ENCODE results near the gene PYGB.

The PYGB gene

GRCh38 chr20:25273541-25274358 lies 25.9 kb downstream of the PYGB start:
- no peak overlapping the region for H3K4me3 ChIP-seq (ENCODE audit: low read depth, low read length)
- no peak for DNase-seq (ENCODE audit: low read depth)
- TF ChIP-seq POLR2A (IDR thresholded peaks at IDR 0.05; ENCODE audit: extremely low read depth, insufficient read length) (no peak), CTCF (IDR thresholded peaks at IDR 0.05; ENCODE audit: low read depth, low read length) (no peak), MAX (IDR thresholded peaks at IDR 0.05; ENCODE audit: low read depth, low read length) (no peak), MYC (IDR thresholded peaks at IDR 0.05; ENCODE audit: low read depth, low read length) (no peak)

- TF ChIP-seq CTCF (IDR thresholded peaks at IDR 0.05; ENCODE audit: low read depth, low read length) (no peak), MAX (IDR thresholded peaks at IDR 0.05; ENCODE audit: low read depth, low read length) (no peak), MYC (IDR thresholded peaks at IDR 0.05; ENCODE audit: low read depth, low read length) (no peak), POLR2A (IDR thresholded peaks at IDR 0.05; ENCODE audit: extremely low read depth, insufficient read length) (no peak)
- DNase-seq (ENCODE audit: low read depth): no peak
Observed at GRCh38 chr20:25274481-25274880, 26.6 kb downstream of the PYGB start.

GRCh38 chr20:25274891-25275812 lies 27.3 kb downstream of the PYGB start:
- DNase-seq (ENCODE audit: low read depth): no peak
- no peak overlapping the region for H3K4me3 ChIP-seq (ENCODE audit: low read depth, low read length)
- TF ChIP-seq MAX (IDR thresholded peaks at IDR 0.05; ENCODE audit: low read depth, low read length) (no peak), CTCF (IDR thresholded peaks at IDR 0.05; ENCODE audit: low read depth, low read length) (no peak), POLR2A (IDR thresholded peaks at IDR 0.05; ENCODE audit: extremely low read depth, insufficient read length) (no peak), MYC (IDR thresholded peaks at IDR 0.05; ENCODE audit: low read depth, low read length) (no peak)

More at GRCh38 chr20:25274481-25274880, 26.6 kb downstream of the PYGB start:
- no peak overlapping the region for H3K4me3 ChIP-seq (ENCODE audit: low read depth, low read length)

GRCh38 chr20:25275813-25276532 lies 28.1 kb downstream of the PYGB start:
- H3K4me3 ChIP-seq (ENCODE audit: low read depth, low read length): no peak overlapping the region
- DNase-seq (ENCODE audit: low read depth): no peak
- TF ChIP-seq MAX (IDR thresholded peaks at IDR 0.05; ENCODE audit: low read depth, low read length): no peak
- TF ChIP-seq MYC (IDR thresholded peaks at IDR 0.05; ENCODE audit: low read depth, low read length): no peak
- TF ChIP-seq POLR2A (IDR thresholded peaks at IDR 0.05; ENCODE audit: extremely low read depth, insufficient read length): no peak
- TF ChIP-seq CTCF (IDR thresholded peaks at IDR 0.05; ENCODE audit: low read depth, low read length): no peak

GRCh38 chr20:25276533-25277050 lies 28.7 kb downstream of the PYGB start:
- no peak for DNase-seq (ENCODE audit: low read depth)
- TF ChIP-seq CTCF (IDR thresholded peaks at IDR 0.05; ENCODE audit: low read depth, low read length) (no peak), MAX (IDR thresholded peaks at IDR 0.05; ENCODE audit: low read depth, low read length) (no peak), MYC (IDR thresholded peaks at IDR 0.05; ENCODE audit: low read depth, low read length) (no peak), POLR2A (IDR thresholded peaks at IDR 0.05; ENCODE audit: extremely low read depth, insufficient read length) (no peak)
- H3K4me3 ChIP-seq (ENCODE audit: low read depth, low read length): no peak overlapping the region
